DMS53 treated with DMSO at 0.1 percent for 48 hours (cell line): ENCODE data around the gene LENG8.

Experiments used
- DNase-seq: peaks from one replicate; lab custom pipeline; 2025; ENCODE audit not compliant: unreplicated experiment; lab: John Stamatoyannopoulos, UW

LENG8 gene

DNA sequence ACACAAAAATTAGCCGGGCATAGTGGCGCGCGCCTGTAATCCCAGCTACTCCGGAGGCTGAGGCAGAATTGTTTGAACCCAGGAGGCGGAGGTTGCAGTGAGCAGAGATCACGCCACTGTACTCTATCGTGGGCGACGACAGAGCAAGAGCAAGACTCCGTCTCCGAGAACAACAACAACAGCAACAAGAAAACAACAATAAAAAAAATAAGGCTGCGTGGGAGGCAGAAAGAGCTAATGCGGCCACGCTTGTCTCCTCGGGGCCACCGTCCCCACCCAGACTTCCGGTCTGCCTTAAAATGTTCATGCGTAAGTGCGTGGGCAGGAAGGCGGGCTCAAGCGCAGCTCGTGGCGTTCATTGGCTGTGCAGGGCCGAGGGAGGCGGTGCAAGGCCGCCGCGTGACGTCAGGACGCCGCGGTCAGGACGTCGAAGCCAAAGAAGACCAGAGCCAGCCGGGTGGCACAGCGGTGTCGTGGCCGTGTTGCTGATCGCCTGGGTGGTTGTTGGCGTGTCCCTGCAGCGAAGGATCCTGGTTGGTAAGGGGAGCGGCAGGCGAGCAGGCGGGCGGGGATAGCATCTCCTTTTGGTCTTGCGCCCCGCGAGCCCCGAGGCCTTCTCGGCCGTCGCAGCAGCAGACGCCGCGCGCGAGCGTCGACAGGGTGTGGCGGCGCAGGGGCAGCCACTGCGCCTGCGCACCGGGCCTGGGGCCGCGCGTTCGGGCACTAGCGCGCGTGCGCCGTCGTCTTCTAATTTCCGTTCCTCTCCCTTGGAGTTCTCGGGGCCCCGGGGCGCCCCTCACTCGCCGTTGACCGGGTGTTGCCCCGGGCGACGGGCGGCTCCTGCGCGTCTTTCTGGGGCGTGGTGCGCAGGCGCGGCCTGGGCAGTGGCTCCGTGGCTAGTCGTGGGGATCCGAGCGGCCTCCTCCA is at the start of gene LENG8:
Gene LENG8, plus strand, starts transcription at position 426 of the 927 bp plus-strand sequence. CDS start 2,146 bp downstream, outside the sequence.
- peak; percentile 86 for DNase-seq

DNA sequence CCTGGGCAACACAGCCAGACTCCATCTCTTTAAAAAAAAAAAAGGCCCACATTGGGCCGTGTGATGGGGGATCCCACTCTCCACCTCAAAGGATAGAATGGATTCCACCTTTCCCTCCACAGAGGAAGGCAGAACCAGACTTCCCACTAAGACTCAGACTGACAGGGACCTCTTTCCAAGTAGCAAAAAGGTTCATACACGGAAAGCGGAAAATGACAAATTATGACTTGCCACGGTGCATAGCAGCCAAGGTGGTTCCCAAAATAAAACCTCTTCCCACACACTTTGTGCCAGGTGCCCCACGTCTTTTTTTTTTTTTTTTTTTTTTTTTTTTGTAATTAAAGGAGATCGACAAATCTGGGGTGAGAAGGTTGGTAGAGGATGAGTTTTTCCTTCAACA is 48.1 kb upstream of the LENG8 start:
- no peak for DNase-seq

DNA sequence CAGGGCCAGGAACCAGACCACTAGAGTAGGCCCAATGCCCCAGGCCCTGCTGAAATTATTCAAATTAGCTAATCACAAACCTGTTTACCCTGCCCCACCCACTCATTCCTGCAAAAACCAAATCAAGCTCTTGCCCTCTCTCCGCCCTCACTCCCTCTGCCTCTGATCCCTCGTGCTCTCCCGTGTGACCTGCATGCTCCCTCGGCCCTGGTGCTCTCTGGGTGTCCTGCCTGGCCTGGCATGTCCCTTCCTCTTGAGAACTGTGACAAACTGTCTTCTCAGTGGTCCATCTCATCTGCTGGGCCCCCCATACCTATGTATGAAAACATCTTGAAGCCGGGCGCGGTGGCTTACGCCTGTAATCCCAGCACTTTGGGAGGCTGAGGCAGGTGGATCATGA is 45.9 kb upstream of the LENG8 start:
- DNase-seq: no peak

DNA sequence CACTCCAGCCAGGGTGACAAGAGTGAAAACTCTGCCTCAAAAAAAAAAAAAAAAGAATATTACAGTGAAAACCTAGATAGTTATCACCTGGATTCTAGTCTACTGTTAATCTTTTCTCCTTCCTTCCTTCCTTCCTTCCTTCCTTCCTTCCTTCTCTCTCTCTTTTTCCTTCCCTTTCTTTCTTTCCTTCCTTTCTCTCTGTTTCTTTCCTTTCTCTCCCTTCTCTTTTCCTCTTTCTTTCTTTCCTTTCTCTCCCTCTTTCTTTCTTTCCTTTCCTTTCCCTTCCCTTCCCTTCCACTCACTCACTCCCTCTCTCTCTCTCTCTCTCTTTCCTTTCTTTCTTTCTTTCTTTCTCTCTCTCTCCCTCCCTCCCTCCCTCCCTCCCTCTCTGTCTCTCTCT is 43.4 kb upstream of the LENG8 start:
- no peak for DNase-seq

DNA sequence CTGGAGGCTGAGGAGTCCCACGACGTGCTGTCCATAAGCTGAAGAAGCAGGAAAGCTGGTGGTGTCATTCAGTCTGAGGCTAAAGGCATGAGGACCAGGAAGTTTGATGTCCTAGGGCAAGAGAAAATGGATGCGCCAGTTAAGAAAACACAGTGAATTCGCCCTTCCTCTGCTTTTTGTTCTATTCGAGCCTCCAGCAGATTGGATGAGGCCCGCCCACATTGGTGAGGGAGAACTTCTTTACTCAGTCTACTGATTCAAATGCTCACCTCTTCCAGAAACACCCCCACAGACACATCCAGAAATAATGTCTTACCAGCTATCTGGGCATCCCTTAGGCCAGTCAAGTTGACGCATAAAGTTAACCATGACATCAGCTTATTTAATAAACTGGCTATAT is 41.2 kb upstream of the LENG8 start:
- DNase-seq: no peak

DNA sequence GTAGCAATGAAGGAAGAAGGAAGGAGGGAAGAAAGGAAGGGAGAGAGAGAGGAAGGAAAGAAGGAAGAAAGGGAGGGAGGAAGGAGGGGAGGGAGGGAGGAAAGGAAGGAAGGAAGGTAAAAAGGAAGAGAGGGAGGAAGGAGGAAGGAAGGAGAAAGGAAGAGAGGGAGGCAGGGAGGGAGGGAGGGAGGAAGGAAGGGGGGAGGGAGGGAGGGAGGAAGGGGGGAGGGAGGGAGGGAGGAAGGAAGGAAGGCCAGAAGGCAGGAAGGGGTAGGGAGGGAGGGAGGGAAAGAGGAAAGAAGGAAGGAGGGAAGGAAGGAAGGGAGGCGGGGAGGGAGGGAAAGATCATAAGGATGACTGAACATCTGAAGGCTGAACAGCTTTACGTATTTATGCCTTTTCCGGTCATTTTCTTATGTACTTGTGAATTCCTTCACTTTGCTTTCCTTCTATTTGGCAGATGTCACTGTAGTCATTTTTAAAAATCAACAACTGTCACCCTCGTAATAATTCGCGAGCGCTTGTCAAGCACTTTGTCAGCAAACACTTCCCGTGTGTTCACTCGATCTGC is 40.5 kb upstream of the LENG8 start:
- no peak for DNase-seq

DNA sequence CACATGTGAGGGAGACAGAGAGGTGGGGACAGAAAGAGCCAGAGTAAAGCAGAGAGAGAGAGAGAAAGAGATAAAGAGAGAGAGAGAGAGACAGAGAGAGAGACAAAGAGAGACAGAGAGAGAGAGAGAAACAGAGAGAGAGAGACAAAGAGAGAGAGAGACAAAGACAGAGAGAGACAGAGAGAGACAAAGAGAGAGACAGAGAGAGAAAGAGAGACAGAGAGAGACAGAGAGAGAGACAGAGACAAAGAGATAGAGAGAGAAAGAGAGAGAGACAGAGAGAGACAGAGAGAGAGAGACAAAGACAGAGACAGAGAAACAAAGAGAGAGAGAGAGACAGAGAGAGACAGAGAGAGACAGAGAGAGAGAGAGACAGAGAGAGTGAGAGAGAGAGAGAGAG is 38.0 kb upstream of the LENG8 start:
- no peak for DNase-seq

DNA sequence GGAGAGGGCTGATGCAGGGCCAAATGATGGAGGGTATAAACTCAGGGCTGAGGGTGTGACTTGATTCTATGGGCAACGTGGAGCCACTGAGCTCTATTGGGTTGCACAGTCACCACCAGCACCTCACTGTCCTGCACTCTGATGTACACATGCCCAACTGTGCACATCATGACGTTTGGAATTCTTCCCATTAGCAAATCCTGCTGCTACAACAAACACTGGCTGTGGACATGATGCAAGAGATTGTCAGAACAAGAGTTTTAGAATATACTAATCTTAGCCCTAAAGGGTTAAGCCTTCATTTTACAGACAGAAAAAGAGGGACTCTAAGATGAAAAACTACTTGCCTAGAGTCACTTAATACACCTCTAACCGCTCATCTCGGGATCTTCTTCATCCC is 36.1 kb upstream of the LENG8 start:
- no peak for DNase-seq

DNA sequence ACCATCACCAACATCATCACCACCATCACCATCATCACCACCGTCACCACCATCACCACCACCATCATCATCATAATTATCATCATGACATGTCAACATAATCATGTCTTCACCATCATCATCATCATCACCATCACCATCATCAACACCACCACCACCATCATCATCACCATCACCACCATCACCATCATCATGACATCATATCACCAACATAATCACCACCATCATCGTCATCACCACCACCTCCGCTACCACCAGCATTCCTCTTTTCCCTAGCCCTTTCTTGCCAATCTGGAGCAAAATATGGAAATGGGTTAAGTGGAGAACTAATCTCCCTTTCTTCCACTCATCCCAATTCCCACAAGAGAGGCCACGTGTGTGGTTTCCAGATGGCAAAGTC is 34.8 kb upstream of the LENG8 start:
- DNase-seq: no peak

DNA sequence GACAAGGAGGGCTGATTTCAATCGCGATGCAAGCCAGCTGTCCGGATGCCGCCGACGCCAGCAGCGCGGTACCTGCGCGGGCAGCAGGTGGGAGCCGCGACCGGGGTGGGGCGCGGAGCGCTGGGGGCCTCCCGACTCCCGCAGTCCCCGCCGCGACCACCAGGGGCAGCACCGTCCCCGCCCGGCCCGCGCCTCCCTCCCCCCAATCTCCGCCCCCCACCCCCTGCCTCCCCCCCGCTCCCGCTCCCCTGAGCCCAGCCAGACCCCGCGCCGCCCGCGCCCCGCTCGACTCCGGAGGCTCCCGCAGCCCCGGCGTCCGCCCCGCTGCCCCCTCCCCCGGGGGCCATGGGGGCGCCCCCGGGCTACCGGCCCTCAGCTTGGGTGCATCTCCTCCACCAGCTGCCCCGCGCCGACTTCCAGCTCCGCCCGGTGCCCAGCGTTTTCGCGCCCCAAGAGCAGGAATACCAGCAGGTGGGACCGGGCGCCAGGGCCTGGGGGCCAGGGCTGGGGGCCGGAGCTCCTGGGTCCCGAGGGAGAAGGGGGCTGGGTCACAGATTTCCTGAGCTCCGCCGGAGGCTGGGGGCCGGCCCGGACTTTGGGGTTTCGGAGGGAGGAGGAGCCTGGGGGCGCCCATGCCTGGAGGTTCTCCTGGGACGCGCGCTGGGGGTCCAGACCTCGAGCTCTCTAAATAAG is 33.6 kb upstream of the LENG8 start, which contains the start of gene TTYH1:
Gene TTYH1, plus strand, starts transcription at position 257 of the 693 bp plus-strand sequence. Its CDS starts 89 bp downstream, at position 346.
- DNase-seq: no peak

DNA sequence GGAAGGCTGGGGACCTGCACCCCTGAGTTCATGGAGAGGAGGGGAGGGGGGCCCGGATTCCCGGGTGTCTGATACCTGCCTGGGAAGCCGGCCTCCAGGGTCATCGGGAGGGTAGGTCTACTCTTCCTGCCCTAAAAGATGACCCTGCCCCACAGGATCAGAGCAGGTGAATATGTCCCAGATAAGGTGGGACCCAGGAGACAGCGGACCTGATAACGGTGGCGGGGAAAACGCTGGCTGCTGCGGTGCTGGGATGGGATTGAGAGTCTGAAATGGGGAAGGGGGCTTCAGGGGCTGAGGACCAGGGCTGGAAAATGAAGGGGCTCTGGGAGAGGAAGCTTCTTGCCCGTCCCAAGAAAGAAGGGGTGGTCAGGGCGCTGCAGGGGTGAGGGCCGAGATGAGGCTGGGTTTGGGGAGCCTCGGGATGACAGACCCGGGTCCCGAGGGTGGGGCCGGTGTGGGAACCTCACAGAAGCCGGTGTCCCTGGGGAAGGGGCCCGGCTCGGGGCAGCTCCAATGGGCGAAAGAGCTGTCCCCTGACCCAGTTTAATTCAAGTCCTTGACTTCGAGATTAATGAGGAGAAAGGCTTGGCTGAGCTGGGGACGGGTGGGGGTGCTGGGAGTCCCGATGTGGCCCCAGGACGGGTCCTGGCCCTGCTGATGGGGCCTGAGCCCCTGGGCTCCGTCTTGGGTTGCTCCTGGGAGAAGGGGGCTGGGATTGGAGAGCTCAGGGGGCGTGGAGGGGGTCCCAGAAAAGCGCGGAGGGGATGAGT is 32.9 kb upstream of the LENG8 start:
- DNase-seq: no peak

DNA sequence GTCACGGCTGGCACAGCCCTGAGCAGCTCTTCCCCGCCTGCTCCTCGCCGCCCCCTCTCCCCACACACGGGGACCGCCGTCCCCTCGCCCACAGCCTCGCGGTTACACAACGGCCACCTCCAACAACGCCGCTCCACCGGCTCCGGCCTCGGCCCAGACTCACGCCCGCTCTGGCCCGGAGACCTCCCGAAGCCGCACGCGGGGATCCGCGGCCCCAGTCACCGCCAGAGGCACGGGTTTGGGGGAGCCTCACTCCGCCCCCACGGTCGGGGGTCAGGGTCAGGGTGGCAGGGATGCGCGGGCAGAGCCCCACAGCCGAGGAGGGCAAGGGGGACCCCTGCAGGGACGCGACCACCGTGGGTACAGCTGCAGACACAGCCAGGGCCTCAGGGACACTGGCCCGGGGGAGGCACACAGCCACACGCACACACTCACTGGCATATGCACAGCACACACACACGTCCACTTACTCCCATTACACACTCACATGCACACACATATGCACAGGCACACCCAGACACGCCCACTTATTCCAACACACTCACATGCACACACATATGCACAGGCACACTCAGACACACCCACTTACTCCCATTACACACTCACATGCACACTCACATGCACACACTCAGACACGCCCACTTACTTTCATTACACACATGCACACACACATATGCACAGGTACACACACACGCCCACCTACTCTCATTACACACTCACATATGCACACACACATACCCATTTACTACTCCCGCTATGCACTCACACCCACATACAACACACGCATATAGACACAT is 32.1 kb upstream of the LENG8 start:
- DNase-seq: no peak

DNA sequence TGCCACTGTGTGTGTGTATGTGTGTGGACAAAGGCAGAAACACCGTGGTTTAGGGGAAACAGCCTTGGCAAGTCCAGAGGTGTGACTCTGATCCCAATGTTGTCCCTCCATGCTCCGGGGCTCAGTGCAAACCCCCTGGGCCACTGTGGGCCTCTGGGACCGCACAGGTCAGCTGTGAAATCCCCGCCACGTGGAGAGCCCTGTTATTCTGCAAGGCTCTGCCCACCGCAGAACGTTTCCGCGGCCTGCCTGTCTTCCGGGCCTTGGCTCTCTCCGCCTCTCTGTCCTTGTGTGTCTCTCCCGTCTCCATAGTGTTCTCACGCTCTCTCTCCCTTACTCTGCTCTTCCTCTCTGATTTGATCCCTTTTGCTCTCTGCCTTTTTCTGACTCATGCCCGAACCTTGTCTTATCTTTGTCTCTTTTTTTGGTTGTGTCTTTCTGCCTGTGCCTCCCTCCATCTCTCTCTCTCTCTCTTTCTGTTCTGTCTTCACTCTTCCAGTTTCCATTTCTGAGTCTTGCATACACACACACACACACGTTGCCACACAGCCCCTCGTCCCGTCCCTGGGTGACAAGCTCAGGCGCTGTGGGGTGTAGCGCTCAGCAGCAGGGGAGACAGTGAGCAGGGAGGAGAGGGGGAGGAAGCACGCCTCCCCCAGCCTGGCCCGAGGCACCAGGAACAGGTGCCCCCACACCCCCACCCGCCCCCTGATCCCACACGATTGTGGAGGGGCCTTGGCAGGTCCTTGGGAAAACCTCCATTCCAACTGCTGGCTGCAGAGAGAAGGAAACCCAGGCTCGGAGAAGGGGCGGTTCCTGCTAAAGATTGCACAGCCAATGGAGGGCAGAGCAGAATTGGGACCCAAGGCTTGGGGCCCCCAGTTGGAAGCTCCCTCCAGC is 30.7 kb upstream of the LENG8 start:
- no peak for DNase-seq

DNA sequence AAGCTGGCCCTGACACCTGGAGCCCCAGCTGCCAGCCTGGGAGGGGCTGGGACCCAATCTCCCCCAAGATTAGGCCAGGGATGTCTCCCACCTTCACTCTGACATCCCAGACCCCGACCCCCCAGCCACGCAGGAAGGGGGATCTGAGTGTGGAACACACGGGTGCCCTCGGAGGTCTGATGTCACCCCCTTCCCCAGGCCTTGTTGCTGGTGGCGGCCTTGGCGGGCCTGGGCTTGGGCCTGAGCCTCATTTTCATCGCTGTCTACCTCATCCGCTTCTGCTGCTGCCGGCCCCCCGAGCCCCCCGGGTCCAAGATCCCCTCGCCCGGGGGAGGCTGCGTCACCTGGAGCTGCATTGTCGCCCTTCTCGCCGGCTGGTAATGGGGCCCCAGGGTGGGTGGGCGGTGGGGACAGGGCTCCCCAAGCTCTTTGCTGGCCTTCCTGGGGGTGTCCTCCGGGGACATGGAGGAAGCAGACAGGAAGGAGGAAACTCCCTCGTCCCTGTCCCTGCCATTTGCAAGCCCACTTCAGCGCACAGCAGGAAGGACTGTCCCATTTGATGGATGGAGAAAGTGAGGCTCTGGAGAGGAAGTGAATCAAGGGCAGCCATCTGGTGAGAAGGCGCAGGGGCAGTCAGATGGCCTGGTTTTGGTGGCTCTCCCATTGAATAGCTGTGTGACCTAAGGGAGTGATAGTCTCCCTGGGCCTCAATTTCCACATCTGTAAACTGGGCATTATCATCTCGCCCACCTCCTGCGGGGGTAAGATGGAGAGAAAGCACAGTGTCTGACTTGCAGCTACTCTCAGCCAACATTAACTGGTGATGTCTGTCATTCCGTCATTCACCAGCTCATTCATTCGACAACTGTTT is 29.8 kb upstream of the LENG8 start:
- DNase-seq: no peak

DNA sequence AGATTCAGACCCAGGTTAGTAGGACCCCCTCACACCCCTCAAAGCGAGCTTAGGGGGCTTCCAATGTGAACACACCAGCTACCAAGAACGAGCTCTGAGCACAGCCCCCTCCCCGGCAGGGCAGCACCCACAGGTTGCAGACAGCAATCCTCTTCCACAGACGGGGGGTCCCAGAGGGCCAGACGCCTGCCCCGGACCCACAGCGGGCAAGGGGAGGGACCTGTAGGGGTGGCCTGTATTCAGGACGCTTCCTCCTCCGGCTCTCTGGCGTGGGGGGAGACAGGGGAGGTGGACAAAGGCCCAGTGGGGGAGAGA is 29.0 kb upstream of the LENG8 start:
- no peak for DNase-seq

DNA sequence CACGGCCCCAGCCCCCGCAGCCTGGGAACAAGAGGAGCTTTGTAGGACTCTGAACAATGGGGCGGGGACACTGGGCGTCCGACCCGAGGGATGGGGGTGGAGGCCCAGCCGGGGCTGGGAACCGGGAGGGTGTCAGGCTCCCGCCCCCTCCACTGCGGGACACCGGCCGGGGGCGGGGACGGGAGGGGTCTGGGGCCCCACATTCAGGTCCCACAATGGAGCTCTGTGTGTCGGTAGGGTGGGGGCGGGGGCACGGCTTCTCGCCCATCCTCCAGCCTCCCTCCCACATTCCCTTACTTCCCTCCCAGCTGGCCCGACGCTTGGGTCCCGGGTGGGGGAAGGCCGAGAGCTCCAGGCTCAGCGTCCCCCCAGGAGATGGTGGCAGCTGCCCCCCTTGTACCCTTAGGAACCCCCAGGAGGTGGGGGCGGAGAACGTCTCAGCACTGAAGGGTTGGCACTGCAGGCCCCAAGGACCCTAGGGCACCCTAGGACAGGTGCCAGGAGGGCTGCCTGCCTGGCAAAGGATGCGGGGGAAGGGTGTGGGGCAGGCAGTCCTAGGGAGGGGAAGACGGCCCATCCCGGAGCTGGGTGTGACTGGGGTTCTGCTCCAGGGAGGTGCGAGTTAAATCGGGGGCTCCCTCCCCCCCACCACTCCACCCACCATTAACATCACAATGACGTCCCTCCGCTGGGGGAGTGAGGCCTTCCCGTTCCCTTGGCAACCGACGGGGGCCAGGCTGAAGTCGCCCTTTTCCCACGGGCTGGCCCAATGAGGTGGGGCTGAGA is 28.4 kb upstream of the LENG8 start:
- no peak for DNase-seq

DNA sequence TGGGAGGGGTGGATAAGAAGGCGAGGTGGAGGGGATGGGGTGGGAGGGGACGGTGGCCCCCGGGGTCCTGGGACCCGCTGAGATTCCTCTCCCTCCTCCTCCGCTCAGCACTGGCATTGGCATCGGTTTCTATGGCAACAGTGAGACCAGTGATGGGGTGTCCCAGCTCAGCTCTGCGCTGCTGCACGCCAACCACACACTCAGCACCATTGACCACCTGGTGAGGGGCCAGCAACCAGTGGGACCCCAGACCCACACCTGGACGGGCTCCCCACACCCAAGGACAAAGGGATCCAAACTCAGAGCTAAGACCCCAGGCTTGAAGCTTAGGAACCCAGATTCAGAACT is 27.9 kb upstream of the LENG8 start:
- no peak for DNase-seq

DNA sequence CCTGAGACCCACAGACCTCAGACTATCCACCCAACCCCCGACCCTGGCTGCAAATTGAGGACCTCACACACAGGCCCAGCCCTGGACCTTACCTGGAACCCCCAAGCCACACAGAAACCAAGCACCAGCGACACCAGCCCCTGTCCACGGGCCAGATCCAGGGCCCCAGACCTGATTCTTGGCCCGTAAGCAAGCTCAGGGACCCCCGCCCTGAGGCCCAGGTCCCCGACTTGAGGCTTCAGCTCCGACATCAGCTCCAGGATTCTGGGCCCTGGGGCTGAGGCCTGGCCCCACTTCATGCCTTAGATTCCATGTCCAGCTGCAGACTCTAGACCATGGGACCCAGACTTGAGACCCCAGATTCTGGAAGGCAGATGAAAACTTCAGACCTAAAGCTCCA is 27.5 kb upstream of the LENG8 start:
- DNase-seq: no peak
